Pancreas (tissue), 10 donors: ENCODE measurements around the gene WDFY4. TPM values are rescaled to one million over a fixed set of nuclear protein-coding genes. Genes with fewer than 3 reads are reported as not detected.

Experiments
- ATAC-seq, 4 donors: fragments of 200-7000 bp; cut with Tn5 transposase; one replicate each; pipeline versions ENCODE4 v1.8.0 to v1.9.1; 2020; ENCODE audit warnings: mild to moderate bottlenecking in 4 of 4, moderate library complexity in 4 of 4
- DNase-seq, 6 donors: peaks; one replicate each; pipeline ENCODE4 v3.0.0-alpha.2; 2020
- FAIRE-seq: peaks from 2 replicates; lab custom pipeline; 2012; peaks lifted over from hg19 to GRCh38; lab: Jason Lieb, UNC
- H3K27ac ChIP-seq, 4 donors: fragments of 200-600 bp; sonication (generic); 1 replicate in 3 of 4; 2 replicates in 1 of 4; pipeline versions ENCODE4 v1.5.0 to v1.8.0; 2020
- H3K27me3 ChIP-seq, 4 donors: fragments of 200-600 bp; one replicate each; pipeline ENCODE4 v1.8.0; 2021
- H3K36me3 ChIP-seq, 3 donors: fragments of 200-600 bp; sonication (generic) in 1 of 3; one replicate each; pipeline versions ENCODE4 v1.5.0 to v1.8.0; 2020 to 2021
- H3K4me1 ChIP-seq, 3 donors: fragments of 200-600 bp; one replicate each; pipeline ENCODE4 v1.8.0; 2021
- H3K4me3 ChIP-seq, 4 donors: fragments of 200-600 bp; sonication (generic) in 2 of 4; one replicate each; pipeline versions ENCODE4 v1.5.0 to v1.8.0; 2020 to 2021
- H3K9me3 ChIP-seq, 4 donors: fragments of 200-600 bp; one replicate each; pipeline ENCODE4 v1.8.0; 2021
- CTCF ChIP-seq, 4 donors: fragments of 200-600 bp; sonication (generic) in 3 of 4; IDR thresholded peaks; one replicate each; pipeline versions ENCODE4 v1.5.0 to v1.8.0; 2021; ENCODE audit warnings: antibody characterized with exemption in 4 of 4
- WGBS, 2 donors: extraction: QIAGEN DNeasy Blood & Tissue Kit; methylation state at CpG; one replicate each; pipeline ENCODE4 v1.1.7; 2013; 5-methylcytosine and 5-hydroxymethylcytosine counted together
- intact Hi-C, 3 donors: fragments of 100-400 bp; cut with DNase I; formaldehyde crosslinking; loops; one replicate each; pipeline versions ENCODE4 v1.11.1 to v1.14.2; 2022
- polyA plus RNA-seq, 2 donors: library from polyadenylated mRNA; stranded (reverse); fragments of 200-250 nt; gene quantifications; one replicate each; pipeline ENCODE4 v1.2.3, GENCODE V29; 2013
- total RNA-seq, 6 donors: library from RNA; stranded (reverse); fragmentation: NEBNext Ultra II Directional in 4 of 6; extraction: Animal tissue kit (Norgen Biotek cat#: 25700) in 4 of 6; gene quantifications; one replicate each; pipeline versions ENCODE4 v1.2.1 to v1.2.4, GENCODE V29; 2021 to 2023
- donor health status: healthy with polysubstance abuse.
- donor health status: DM: no; HTN: no; CAD: no; lungs with moderate emphysema.
- donor health status: DM: no; HTN: no; CAD: no.
- donor health status: control.
- donor health status: control.
- donor health status: Bipolar disorder and iron deficiency.
- donor health status: DM: yes; HTN: yes; CAD: no.
- donor health status: DM: no; HTN: no; CAD: no.
- donor health status: DM: no; HTN: no; CAD: no.
- donor health status: DM: yes; HTN: yes; CAD: no.

WDFY4 gene
- total and polyA plus RNA-seq, 8 donors, result 0.14 to 8.4 (median 0.72) TPM

DNA sequence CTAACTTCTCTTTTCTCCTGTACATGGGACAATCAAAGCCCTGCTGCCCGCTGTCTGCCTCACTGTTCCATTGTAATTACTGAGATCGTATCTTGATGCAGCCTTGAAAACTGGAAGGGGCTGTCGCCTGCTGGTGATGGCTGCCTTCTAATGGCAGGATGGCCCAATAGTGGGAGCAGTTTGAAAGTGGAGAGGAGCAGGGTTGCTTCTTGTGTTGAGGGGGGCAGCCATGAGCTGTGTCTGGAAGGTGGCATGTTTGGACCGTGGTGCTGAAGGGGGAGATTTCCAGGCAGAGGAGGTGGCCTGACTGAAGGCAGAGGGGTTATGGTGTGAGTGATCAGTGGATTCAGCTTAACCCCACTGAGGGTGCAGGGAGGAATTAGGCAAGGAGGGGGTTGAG is 8.1 kb downstream of the WDFY4 start:
- H3K27me3 ChIP-seq, result no peaks in the 10 kb centered on the region
- DNase-seq, result no peak
- no peak for ATAC-seq
- intact Hi-C loops, result no loop called here
- no peak for FAIRE-seq
- H3K36me3 ChIP-seq, result no peaks in the 10 kb centered on the region
- WGBS, 2 donors, result 74 to 77% methylated on average over 4 of the region's 4 CpGs
- no peaks in the 10 kb centered on the region for H3K9me3 ChIP-seq
- H3K4me1 ChIP-seq, result no peaks in the 10 kb centered on the region
- TF ChIP-seq CTCF (IDR thresholded peaks at IDR 0.05), result no peak
- H3K4me3 ChIP-seq, result no peak overlapping the region
- no peak overlapping the region for H3K27ac ChIP-seq

GRCh38 chr10:48693206-48693605 is 8.5 kb downstream of the WDFY4 start:
- 56 to 59% methylated on average over 4 of the region's 4 CpGs for WGBS, 2 donors
- intact Hi-C loops, result no loop called here
- Histone ChIP-seq H3K4me3 (no peak overlapping the region), H3K27ac (no peak overlapping the region), H3K4me1 (no peaks in the 10 kb centered on the region), H3K27me3 (no peaks in the 10 kb centered on the region), H3K9me3 (no peaks in the 10 kb centered on the region), H3K36me3 (no peaks in the 10 kb centered on the region)
- no peak for TF ChIP-seq CTCF (IDR thresholded peaks at IDR 0.05)
- ATAC-seq, result no peak
- no peak for DNase-seq
- no peak for FAIRE-seq

GRCh38 chr10:48694371-48695030 is 9.8 kb downstream of the WDFY4 start:
- Histone ChIP-seq H3K27me3 (no peaks in the 10 kb centered on the region), H3K36me3 (no peaks in the 10 kb centered on the region), H3K9me3 (no peaks in the 10 kb centered on the region), H3K4me3 (no peak overlapping the region), H3K27ac (no peak overlapping the region), H3K4me1 (no peaks in the 10 kb centered on the region)
- ATAC-seq (no peak), FAIRE-seq (no peak), DNase-seq (no peak)
- no peak for TF ChIP-seq CTCF (IDR thresholded peaks at IDR 0.05)
- whole genome bisulfite sequencing, 2 donors, result 72 to 80% methylated on average over 7 of the region's 7 CpGs
- intact Hi-C loops, result no loop called here

- Histone ChIP-seq H3K27me3 (no peaks in the 10 kb centered on the region), H3K4me1 (no peaks in the 10 kb centered on the region), H3K36me3 (no peaks in the 10 kb centered on the region), H3K9me3 (no peaks in the 10 kb centered on the region), H3K4me3 (no peak overlapping the region), H3K27ac (no peak overlapping the region)
- intact Hi-C loops, result no loop called here
- FAIRE-seq, result no peak
- TF ChIP-seq CTCF (IDR thresholded peaks at IDR 0.05), result no peak
- no peak for ATAC-seq
- 75 to 80% methylated on average over 13 of the region's 13 CpGs for WGBS, 2 donors
- DNase-seq, result no peak
Observed at GRCh38 chr10:48695636-48696534, 11.2 kb downstream of the WDFY4 start.

DNA sequence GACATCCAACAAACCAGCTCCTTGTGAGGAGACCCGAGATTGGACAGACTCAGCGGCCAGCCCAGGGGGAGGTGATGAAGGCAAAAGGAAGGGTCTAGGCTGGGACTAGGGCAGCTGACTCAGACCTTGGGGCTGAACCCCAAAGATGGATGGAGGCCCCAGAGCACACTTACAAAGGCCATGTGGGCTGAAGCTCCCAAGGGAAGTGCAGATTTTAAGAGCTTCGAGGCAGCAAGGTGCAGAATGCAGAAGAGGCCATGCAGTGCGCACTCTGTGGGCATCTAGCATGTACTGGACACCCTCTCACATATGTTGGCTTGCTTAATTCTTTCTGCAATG is 11.8 kb downstream of the WDFY4 start:
- H3K36me3 ChIP-seq, result no peaks in the 10 kb centered on the region
- intact Hi-C loops, result no loop called here
- H3K27me3 ChIP-seq, result no peaks in the 10 kb centered on the region
- TF ChIP-seq CTCF (IDR thresholded peaks at IDR 0.05), result no peak
- DNase-seq (no peak), ATAC-seq (no peak), FAIRE-seq (no peak)
- no peaks in the 10 kb centered on the region for H3K9me3 ChIP-seq
- 79 to 85% methylated on average over 4 of the region's 4 CpGs for WGBS, 2 donors
- no peak overlapping the region for H3K4me3 ChIP-seq
- no peak overlapping the region for H3K27ac ChIP-seq
- no peaks in the 10 kb centered on the region for H3K4me1 ChIP-seq
